K562 treated with DMSO at 1 percent for 48 hours (cell line): ENCODE results near the gene BET1. TPM values are rescaled to one million over a fixed set of nuclear protein-coding genes. Genes with fewer than 3 reads are reported as not detected.

Source experiments
- total RNA-seq: library from RNA; unstranded; fragments of 300-600 nt; gene quantifications from 2 replicates; pipeline ENCODE4 v1.2.3, GENCODE V29; 2022; ENCODE audit warnings: low replicate concordance; ENCODE audit errors: extremely low read depth

BET1 gene, protein sequence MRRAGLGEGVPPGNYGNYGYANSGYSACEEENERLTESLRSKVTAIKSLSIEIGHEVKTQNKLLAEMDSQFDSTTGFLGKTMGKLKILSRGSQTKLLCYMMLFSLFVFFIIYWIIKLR
- total RNA-seq = not detected in 2 replicates

DNA sequence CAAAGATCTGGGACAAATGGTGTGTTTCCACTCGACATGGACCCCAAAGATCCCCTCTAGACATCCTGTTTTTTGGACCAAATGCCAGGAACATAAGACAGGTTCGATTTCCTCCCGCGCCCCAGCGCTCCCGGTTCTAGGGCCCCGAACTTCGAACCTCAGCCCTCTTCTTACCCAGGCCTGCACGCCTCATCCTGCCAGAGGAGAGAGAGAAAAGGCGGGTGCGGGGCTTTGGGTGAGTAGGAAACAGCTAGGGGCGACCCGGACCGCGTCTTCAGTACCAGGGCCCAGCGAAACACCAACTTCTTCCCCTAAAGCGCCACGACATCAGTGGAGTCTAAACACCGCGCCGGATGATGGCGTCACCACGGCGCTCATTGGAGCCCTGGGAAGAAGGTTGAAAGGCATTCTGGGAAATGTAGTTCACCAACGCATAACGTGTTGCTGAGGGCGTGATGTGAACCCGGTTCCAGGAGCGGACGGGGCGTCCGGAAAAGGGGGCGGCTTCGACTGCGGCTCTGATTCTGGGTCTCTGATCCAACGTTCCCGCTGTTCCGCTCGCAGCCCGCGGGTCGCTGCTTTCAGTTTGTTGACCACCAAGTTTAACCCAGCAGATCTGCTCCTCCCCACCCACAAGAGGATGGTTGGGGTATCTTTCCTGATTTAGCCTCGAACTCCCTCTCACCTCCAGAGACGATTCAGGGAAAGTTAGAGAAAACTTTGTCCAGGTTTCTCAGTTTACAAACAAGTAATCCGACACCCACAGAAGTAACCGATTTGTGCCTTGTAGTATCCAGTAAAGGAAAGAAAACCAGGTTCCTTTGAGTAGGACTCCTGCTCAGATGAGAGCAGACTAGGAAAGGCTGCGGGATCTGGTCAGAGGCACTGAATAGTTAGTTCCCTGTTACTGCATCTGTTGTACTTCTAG lies at the start of gene BET1:
Gene BET1 (minus strand): TSS at position 332 of the 928 bp plus-strand sequence. CDS start 139 bp downstream, at position 193.

Other genes with a start within 250 kb of the BET1 start
- not detected in 2 replicates for gene TFPI2, start 113.6 kb downstream of the BET1 start, total RNA-seq
- gene GNGT1, start 97.8 kb downstream of the BET1 start, total RNA-seq = not detected in 2 replicates
- gene GNG11, start 82.6 kb downstream of the BET1 start, total RNA-seq = not detected in 2 replicates